Astrocyte of the cerebellum (primary cell): Measurements from ENCODE around the gene NMB.

Experiments used
- DNase-seq: peaks from one replicate; pipeline ENCODE4 v3.0.0-alpha.2; 2011; ENCODE audit warnings: low read depth
- H3K4me3 ChIP-seq: 2 replicates; pipeline ENCODE4 v1.5.1; 2011; ENCODE audit warnings: mild to moderate bottlenecking, low read depth, low read length, moderate library complexity
- in situ Hi-C: cut with HindIII; loops from 2 replicates; pipeline ENCODE4 v1.10.0; 2017; ENCODE audit warnings: low sequenced_read_pairs
- TF ChIP-seq, protein P1 (sequence below): IDR thresholded peaks from 2 replicates; pipeline ENCODE4 v1.5.1; 2012; ENCODE audit warnings: low read length, low read depth, moderate library complexity, mild to moderate bottlenecking; ENCODE audit errors: missing control alignments

The NMB gene

DNA sequence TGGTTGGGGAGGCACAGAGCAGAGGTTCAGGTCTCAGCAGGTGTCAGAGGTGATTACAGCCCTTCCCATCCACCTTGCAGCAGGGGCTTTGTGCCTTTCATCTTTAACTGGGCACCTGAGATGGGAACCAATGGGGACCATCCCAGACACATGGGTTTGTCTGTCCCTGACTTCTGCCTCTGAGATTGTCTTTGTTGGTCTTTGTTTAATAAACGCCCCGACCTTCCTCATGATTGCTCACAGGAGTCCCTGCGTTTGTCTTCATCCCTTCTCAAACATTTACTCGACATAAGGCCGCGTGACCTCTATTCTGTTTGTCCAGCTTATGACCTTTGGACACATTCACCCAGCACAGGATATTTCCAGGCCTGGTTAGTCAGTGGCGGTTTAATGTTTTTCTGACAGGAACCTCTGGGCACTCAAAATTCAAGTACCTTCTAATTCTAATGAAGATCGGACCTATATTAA is 51.3 kb downstream of the NMB start:
- TF ChIP-seq, protein P1, sequence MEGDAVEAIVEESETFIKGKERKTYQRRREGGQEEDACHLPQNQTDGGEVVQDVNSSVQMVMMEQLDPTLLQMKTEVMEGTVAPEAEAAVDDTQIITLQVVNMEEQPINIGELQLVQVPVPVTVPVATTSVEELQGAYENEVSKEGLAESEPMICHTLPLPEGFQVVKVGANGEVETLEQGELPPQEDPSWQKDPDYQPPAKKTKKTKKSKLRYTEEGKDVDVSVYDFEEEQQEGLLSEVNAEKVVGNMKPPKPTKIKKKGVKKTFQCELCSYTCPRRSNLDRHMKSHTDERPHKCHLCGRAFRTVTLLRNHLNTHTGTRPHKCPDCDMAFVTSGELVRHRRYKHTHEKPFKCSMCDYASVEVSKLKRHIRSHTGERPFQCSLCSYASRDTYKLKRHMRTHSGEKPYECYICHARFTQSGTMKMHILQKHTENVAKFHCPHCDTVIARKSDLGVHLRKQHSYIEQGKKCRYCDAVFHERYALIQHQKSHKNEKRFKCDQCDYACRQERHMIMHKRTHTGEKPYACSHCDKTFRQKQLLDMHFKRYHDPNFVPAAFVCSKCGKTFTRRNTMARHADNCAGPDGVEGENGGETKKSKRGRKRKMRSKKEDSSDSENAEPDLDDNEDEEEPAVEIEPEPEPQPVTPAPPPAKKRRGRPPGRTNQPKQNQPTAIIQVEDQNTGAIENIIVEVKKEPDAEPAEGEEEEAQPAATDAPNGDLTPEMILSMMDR: no peak
- in situ Hi-C loops: no loop called here
- no peak overlapping the region for H3K4me3 ChIP-seq
- DNase-seq: no peak

DNA sequence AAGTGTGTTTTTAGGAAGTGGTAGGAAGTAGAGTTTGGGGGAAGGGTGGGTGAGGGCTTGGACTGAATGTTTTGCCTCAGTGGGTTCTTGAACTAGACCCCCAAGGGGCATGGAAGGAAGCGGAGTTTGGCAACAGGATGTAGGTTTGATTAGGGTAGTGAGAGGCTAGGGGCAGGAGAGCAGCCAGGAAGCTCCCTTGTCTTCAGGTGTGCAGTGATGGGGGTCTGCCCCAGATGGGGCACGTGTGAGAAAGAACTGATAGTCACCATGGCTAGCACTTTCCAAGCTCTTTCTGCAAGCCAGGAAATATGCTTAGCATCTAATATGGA is 52.5 kb downstream of the NMB start:
- DNase-seq: no peak
- H3K4me3 ChIP-seq: no peak overlapping the region
- in situ Hi-C loops: no loop called here
- TF ChIP-seq, protein P1: no peak
